GM21423 (cell line): ENCODE results near the gene VPS13D.
"Not testable (repeated sequence)": the region's sequence is repeated elsewhere in the genome, so short reads cannot be mapped to it uniquely, and the experiment has no call there.

Experiments used
- ATAC-seq: cut with Tn5 transposase; IDR thresholded peaks from one replicate; pipeline ENCODE4 v1.9.1; 2021; ENCODE audit warnings: mild to moderate bottlenecking, moderate library complexity; ENCODE audit not compliant: unreplicated experiment

VPS13D gene

GRCh38 chr1:12224092-12224491, 5.7 kb upstream of the VPS13D start:
- ATAC-seq = not testable (repeated sequence)

DNA sequence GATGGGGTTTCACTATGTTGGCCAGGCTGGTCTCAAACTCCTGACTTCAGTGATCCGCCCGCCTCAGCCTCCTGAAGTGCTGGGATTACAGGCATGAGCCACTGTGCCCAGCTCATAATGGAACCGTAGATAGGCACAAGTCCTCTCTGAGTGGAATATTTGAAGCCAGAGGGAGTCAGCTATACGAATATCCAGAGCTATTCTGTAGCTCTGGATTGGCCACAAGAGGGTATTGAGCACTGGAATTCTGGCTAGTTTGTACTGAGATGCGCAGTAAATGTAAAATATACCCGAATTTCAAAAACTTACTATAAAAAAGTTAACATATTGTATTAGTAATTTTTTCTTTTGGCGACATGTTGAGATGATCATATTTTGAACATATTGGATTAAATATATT, 851 bp upstream of the VPS13D start:
- no peak for ATAC-seq

GRCh38 chr1:12229386-12229834, 420 bp upstream of the VPS13D start:
- ATAC-seq = peak; percentile 6

- peak; percentile 16 for ATAC-seq
Measured at GRCh38 chr1:12230549-12231275, 882 bp downstream of the VPS13D start.

GRCh38 chr1:12231276-12231595, 1.4 kb downstream of the VPS13D start:
- no peak for ATAC-seq

DNA sequence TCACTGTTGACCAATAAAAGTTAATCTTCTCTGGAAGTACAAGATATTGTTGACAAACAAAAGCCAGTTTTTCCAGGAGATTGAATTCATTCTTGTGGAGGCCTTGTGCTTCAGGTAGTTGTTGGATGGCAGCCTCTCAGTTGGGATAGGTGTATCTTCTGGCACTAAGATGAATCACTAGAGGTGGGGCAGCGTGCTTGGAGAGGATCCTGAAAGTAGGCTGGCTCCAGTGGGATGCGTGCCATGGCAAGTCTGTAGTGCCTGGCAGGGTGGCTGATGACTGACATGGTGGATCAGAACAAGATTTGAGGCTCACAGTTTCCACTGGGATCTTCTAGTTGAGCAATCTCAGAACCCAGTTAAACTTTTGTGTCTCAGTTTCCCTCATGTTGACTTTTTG, 2.4 kb downstream of the VPS13D start:
- ATAC-seq = no peak

GRCh38 chr1:12244078-12244477, 14.2 kb downstream of the VPS13D start:
- no peak for ATAC-seq

- no peak for ATAC-seq
Measured at GRCh38 chr1:12244585-12244984, 14.8 kb downstream of the VPS13D start.

DNA sequence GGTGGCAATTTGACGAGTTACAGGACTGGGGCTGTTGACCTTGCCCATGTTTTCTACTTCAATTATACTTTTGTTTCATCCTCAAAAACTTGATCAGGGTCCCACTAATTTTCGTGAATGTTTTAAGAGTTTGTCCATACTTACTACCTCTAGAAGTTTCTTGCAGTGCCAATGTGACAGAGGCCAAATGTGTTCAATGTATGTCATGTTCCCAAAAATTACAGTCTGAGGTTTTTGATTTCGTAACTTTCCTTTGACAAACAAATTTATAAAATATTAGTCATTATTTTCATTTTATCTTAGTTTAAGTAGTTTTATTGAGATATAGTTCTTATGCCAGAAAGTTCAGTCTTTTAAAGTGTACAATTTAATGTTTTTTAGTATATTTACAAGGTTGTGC, 15.3 kb downstream of the VPS13D start:
- no peak for ATAC-seq

- no peak for ATAC-seq
Measured at GRCh38 chr1:12245733-12246132, 15.9 kb downstream of the VPS13D start.

DNA sequence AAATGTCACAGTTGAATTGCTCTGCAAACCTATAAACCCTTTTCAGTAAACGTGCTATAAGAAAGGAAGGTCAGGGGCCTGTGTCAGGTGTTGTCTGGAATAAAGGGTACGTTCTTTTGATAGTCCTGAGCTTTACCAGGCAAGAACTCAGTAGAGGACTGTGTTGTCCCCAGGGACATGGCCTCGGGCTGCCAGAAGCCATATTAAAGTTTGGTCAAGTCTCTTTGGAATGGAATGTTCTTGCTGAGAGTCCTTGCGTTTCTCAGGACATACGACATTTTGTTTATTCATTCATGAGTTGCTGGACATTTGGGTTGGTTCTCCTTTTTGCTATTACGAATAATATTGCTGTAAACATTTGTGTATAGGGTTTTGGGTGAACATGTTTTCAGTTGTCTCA, 16.8 kb downstream of the VPS13D start:
- no peak for ATAC-seq

- no peak for ATAC-seq
Measured at GRCh38 chr1:12249181-12249580, 19.4 kb downstream of the VPS13D start.

DNA sequence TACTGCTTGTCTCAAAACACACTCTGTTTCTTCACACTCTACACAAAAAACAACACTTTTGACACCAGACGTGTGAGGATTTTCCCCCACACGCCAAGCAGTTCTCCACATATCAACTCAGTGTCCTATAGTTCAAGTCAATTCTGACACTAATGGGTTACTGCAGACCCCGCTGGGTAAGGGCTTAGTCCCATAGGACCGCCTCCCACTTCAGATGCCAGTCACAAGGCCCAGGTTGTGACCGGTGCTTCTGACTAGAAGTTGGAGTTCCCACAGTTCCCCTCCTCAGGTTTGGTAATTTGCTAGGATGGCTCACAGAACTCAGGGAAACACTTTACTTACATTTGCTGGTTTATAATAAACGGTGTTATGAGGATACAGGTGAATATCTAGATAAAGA, 19.9 kb downstream of the VPS13D start:
- no peak for ATAC-seq

GRCh38 chr1:12251442-12251841, 21.6 kb downstream of the VPS13D start:
- no peak for ATAC-seq

DNA sequence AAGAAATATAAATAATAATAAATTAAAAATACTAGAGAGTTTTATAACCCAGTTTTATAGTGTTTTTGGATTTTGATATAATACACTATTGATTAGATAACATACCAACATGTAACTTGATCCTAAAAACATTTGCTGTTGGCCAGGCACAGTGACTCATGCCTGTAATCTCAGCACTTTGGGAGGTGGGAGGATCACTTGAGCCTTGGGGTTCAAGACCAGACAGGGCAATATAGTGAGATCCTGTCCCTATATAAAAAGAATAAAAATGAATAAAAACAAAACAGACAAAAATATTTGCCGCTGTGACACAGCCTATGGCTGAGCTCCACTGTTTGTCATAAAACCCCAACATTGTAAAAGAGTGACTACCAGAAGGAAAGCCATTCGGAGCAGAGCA, 26.1 kb downstream of the VPS13D start:
- ATAC-seq = no peak

DNA sequence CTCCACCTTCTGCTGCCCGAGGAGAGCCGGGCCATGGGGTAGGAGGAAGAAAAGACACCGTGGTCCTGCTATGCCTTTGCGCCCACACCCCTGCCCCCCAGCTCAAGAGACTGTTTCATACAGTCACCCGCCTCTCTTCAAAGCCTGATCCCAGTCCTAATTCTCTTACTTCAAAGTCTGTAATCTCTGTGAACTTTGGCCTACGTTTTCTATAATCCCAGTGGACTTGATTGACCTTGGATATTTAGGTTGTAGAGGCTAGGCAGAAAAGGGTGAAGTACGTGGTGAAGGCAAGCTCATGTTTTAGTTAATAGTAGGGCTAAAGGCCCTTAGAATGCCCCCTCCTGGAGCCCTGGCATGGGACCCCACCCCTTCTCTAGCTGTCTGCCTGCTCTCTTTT, 28.4 kb downstream of the VPS13D start:
- no peak for ATAC-seq

GRCh38 chr1:12269351-12269750, 39.5 kb downstream of the VPS13D start:
- ATAC-seq = no peak

GRCh38 chr1:12271033-12271432, 41.2 kb downstream of the VPS13D start:
- no peak for ATAC-seq

- ATAC-seq = no peak
Measured at GRCh38 chr1:12272770-12273169, 42.9 kb downstream of the VPS13D start.

DNA sequence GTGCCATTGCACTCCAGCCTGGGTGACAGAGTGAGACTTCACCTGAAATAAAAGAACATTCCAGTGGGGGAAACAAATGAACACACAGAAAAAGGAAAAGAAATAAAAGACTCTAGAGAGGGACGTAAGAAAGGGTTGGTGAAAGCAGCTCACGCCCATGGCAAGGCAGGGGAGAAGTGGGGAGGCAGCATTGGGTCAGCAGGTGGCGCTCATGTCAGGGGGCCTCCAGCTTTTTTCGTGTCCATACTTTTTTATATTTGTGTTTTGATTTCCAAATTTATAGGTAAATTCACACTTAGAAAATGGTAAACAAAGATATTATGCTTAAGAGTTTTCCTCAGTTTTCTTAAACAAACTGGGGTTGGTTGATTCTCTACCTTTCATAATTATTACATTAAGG, 45.5 kb downstream of the VPS13D start:
- ATAC-seq = no peak

GRCh38 chr1:12276225-12276624, 46.4 kb downstream of the VPS13D start:
- ATAC-seq = no peak

DNA sequence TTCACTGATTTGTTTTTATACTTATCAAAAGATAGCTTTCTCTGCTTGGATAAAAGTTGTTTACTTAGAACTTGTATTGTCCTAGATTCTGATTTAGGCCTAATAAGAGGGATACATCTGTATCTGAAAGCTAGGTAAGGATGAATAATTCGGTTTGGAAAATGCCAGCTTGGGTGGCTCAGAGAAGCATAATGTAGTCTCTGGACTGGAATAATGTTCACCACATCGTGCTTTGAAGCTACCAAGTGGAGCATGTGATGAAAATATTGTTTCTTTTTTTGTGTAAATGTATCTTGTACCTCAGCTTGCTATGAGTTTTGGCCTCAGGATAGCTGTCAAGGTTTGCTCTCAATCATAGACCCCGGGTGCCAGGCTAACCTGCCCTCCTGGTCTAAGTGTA, 49.2 kb downstream of the VPS13D start:
- ATAC-seq = no peak

DNA sequence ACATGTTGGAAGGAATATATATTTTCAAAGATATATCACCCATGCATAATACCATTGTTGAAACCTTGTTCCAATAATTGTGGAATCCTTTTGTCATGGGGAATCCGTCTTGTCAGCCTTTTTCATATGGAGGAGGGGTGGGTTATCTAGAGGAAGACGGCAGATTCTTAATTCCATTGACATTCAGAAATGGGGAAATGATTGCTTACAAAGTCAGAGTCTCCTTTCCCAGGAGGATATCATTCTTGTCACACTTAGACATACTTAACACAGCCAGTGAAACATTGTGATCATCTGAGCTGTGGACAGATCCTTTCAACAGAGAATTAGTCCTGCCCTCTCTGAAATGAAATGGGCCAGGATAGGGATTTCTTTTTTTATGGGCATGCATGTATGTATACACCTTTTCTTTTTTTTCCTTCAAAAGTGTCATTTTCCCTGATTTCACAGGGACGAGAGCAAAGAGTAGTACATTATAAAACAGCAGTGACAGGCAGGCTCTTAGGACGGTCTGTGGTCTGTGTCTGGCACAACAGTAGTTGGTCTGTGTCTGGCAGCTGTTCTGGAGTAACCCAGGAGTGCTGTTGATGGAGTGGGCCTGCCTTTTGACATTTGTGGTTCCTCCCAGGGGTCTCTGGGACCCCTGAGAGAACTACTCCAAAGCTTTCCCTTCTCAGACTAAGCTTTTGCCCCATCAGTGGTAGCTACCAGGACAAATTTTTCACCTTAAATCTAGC, 50.1 kb downstream of the VPS13D start:
- no peak for ATAC-seq
